GM11168 (cell line): ENCODE measurements around the gene DCBLD1.
"Not testable (repeated sequence)": the region's sequence is repeated elsewhere in the genome, so short reads cannot be mapped to it uniquely, and the experiment has no call there.

Experiments used
- in situ Hi-C: fragments of 300-500 bp; cut with MboI; formaldehyde crosslinking; loops from one replicate; pipeline ENCODE4 v1.12.0; 2022; ENCODE audit warnings: low sequenced_read_pairs; ENCODE audit not compliant: unreplicated experiment

DCBLD1 gene

DNA sequence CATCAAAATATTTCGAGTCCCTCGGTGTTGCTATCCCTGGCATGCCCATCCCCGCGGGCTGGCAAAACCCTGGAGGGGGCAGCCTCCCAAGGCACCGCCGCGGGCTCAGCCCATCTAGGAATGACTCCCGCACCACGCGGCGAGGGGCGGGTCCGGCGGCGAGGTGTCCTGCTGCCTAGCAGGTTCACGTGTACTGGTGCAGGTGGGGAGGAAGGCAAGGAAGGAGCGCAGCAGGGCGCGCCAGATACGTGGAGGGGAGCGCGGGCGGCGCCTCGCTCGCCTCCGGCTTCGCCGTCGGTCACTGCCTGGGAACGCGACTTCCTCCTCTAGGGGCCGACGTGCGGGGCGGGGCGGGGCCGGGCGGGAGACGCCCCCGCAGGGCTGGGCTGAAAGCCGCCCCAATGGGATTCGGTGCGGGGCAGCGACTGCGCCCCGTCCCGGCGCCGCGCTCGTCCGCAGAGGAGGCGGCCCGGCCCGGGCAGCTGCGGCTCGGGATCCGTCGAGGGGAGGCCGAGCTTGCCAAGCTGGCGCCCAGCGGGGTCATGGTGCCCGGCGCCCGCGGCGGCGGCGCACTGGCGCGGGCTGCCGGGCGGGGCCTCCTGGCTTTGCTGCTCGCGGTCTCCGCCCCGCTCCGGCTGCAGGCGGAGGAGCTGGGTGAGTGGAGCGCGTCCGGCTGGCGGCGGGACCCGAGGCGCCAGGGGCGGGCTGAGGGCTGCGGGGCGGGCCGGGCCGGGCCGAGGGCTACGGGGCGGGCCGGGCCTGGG is at the start of gene DCBLD1:
DCBLD1 (plus strand) TSS at position 435 of the 764 bp plus-strand sequence; CDS start at position 543, 108 bp downstream.
- in situ Hi-C loops: no loop called here

DNA sequence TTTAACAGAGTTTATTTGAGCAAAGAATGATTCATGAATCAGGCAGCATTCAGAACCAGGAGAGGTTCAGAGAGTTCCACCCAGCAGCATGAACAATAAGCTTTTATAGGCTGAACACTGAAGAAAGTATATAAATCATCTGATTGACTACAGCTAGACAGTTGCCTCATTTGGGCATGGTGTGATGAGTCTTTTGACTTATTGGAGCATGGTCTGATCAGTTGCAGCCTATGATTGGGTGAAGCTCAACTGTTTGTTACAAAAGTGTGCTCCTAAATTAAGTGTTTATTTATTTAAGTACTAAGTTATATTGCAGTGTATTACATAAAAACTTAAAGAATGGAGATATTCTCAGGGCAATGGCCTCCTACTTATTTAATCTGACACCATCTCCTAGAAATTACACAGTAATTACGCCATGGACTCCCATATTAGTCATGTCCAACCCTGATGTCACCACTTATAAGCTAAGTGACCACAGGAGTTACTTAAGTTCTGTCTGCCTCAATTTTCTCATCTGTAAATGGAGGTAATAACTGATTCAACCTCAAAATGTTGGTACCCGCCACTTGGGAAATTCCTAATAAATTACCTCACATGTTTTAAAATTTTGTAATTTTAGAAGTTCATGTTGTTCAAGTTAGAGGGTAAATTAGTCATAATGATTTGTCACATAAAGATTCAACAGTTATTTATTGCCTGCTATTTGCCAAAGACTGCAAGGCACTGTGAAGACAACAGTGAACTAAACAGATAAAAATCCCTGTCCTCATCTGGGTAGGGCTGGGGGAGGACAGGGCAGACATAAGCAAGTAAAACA is 41.6 kb upstream of the DCBLD1 start:
- in situ Hi-C loops: no loop called here

DNA sequence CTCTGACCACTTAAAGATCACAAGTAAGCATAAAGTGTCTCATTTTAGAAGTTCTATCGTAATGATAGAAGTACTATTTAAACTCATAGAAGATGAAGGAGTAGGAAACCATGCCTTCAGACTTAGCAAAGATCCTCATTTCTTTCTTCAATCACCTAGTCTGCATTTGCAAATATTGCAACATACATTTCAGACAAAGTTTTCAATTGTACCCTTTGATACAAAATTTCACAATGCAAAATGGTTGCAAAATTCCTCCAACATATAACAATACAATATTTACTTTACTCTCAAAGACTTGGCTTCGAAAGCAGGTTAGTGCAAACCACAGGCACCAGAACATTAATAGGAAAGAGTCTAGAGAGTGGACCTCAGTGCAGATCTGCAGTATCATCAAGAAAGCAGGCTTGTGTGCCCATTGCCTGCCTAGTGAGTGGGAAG is 40.6 kb upstream of the DCBLD1 start:
- in situ Hi-C loops: no loop called here

DNA sequence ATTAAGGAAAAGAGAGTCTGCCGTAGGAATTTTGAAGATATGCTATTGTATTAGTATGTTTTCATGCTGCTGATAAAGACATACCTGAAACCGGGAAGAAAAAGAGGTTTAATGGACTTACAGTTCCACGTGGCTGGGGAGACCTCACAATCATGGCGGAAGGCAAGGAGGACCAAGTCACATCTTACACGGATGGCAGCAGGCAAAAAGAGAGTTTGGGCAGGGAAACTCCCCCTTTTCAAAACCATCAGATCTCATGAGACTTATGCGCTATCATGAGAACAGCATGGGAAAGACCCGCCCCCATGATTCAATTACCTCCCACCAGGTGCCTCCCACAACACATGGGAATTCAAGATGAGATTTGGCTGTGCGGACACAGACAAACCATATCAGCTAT is 40.2 kb upstream of the DCBLD1 start:
- in situ Hi-C loops: not testable (repeated sequence)

DNA sequence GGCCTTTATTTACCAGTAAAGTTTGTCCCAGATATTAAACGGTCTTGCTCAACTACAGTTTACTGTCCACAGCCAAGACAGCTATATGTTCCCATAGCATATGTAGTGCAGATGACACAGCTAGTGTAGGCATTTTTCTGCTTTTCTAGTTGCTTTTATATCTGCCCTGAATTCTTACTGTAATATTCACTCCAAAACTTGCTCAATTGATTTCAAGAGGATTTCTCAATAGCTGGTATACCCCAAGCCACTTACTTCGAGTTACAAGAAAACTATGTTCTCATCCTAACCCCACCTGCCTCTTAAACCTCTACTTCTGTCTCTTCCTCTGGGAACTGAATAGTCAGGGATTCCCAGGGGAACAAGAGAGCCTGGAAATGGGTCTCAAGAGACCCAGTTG is 37.9 kb upstream of the DCBLD1 start:
- in situ Hi-C loops: no loop called here

DNA sequence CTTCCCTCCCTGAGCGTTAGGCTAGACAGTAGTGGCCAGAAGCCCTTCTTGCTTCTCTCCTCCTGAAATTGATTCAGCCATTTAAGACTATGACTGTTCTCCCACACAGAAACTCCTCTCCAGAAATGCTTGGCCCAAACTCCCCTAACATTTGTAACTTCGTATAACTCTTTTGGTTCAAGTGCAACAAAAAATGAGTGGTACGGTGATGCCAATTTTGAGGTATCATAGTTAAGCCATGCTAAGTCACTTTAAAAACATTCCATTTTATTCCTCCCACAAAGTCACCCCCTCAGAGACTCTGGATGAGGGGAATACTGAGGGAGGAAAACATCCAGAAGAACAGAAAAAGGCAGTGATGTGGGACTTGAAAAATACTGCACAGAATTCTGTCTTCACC is 35.6 kb upstream of the DCBLD1 start:
- in situ Hi-C loops: loop anchor here (5.0 kb wide), 1 partner anchor 110 kb away; no protein-coding TSS in a partner anchor

DNA sequence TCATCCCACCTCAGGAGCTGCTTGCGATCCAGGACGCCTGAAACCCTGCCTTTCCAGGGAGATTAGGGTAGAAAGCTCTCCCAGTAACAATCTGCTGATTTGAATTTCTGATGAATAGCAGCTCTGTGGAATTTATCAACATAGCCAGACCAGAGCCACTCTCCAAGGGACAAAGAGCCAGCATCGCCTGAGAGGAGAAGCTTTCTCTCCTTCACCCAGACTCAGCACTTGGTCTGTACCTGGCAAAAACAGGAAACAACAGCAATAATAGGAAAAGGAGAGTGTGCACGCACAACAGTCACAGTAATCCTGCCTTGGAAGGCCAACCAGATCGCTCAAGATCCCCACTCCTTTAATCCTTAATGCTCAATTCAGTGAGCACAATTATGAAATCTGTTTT is 34.5 kb upstream of the DCBLD1 start:
- in situ Hi-C loops: loop anchor here (5.0 kb wide), 1 partner anchor 109 kb away; no protein-coding TSS in a partner anchor

DNA sequence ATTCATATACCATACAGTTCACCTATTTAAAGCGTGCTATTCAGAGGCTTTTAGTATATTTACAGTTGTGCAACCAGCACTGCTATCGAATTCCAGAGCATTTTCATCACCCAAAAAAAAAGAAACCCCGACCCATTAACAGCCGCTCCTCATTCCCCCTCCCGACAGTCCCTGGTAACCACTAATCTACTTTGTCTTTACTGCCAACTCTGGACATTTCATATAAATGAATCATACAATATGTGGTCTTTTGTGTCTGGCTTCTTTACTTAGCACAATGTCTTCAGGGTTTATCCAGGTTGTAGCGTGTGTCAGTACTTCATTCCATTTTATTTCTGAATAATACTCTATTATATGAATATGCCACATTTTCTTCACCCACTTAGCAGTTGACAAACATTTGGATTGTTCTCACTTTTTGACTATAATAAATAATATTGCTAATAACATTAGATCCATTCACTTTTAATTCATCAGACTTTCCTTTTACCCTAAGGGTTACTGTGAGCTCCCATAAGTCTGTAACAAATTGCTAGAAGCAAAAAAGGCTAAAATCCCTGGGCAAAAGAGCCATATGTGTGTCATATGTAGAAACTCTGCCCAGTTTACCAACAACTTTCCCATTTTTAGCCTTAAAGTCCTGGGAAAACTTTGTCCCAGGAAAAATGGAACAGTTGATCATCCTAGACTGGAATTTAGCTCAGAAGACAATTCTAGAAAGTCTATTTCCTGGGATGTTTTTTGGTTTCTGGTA is 33.6 kb upstream of the DCBLD1 start:
- in situ Hi-C loops: loop anchor here (5.0 kb wide), 1 partner anchor 108 kb away; no protein-coding TSS in a partner anchor

DNA sequence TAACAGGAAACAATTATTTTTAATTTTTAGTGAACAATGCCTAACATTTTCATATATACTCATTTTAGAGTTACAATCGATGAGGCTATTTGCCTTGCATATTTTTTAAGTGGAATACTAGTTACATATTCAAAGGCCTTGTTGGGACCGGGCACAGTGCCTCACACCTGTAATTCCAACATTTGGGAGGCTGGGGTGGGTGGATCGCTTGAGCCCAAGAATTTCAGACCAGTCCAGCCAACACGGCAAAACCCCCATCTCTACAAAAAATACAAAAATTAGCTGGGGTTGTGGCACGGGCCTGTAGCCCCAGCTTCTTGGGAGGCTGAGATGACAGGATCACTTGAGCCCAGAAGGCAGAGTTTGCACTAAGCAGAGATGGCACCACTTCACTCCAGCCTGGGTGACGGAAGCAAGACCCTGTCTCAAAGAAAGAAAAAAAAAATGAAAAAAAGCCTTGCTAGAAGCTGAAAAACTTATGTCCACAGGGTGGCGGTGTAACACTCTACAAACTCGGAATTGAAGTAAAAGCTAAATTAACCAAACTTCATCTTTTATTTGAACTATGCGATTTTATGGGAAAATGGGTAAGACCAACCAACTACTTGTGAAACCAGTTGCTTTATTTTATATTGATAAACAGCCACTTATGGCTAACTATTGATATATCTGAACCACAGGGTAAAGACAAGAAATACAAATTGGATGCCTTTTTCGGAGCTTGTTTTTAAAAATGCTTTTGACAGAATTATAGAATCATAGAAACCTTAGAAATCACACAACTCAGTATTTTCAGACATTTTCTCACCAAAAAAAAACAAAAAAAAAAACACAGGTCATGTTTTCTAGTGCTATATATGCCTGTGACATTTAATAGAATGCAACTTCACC is 32.7 kb upstream of the DCBLD1 start:
- in situ Hi-C loops: loop anchor here (5.0 kb wide), 1 partner anchor 108 kb away; no protein-coding TSS in a partner anchor

DNA sequence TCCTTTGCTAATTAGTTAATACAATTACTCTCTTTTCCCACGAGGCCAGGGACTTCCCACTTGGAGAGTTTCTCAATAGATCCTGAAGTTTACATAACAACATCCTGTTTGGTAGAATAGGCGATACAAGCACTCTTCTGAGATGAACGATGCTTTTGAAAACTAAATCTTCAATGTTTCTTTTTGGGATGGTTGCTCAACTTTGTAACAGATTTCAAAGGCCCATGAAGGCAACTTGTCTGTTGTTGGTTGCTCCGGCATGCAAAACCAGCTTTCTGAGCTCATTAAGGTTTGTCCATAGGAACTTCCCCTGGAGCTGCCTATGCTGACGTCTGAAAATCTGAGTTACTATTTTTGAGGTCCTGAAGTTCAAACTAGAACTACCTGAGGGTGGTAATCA is 30.8 kb upstream of the DCBLD1 start:
- in situ Hi-C loops: no loop called here

DNA sequence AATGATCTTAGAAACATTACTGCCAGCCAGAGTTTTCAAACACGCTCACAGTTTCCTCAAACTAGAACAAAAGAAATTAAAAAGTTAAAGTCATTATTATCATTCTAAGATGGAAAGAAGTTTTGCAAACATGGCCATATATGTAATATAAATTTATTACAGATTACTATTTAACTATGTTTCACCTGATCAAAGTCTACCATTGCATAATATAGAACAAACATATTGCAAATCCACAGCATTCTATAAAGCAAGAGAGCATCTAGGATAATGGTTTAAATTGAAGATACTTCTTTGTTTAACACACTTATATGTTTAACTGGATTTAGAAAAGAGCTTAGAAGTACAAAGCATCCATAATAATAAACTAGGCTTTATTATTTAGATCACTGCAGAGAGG is 26.2 kb upstream of the DCBLD1 start:
- in situ Hi-C loops: no loop called here

DNA sequence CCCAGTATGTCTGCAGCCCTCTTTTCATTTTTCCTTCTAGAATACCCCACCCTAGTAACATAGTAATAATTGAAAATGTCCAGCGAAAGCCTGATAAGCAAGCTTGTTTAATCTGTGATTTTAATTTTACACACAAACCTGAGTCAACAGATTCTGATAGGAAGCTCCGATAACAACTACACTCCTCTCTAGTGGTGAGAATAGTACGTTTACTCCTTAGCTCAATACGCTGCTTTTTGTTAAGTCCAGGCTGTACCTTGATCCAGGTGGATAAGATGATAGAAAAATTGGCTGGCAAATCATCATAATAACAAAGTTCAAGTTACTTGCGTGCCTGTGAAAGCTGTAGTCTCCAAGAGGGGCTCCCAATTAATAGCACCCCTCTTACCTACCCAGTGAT is 25.5 kb upstream of the DCBLD1 start:
- in situ Hi-C loops: no loop called here

DNA sequence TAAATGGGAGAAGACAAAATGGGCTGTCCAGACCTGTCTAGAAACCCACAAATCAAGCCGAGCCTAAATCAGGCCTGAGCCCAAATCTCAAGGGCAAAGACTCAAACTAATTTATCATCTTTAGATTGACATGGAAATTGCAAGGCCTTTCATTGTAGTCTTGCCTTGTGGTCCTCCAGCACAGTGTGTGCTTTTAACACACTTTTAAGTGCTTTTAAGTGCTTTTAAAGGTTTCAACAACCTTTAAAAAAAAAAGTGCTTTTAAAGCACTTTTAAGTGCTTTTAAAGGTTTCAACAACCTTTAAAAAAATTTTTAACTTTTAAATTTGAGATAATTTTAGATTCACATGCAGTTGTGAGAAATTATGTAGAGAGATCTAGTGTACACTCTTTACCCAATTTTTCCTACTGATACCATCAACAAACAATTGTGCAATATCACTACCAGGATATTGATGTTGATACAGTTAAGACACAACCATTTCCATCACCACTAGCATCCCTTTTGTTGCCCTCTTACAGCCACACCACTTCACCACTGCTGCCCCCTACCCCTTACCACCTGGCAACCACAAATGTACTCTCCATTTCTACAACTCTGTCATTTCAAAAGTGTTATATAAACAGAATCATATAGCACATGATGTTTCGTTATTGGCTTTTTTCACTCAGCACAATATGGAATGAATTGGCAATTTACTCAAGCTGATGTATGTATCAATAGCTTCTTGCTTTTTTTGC is 23.1 kb upstream of the DCBLD1 start:
- in situ Hi-C loops: no loop called here

DNA sequence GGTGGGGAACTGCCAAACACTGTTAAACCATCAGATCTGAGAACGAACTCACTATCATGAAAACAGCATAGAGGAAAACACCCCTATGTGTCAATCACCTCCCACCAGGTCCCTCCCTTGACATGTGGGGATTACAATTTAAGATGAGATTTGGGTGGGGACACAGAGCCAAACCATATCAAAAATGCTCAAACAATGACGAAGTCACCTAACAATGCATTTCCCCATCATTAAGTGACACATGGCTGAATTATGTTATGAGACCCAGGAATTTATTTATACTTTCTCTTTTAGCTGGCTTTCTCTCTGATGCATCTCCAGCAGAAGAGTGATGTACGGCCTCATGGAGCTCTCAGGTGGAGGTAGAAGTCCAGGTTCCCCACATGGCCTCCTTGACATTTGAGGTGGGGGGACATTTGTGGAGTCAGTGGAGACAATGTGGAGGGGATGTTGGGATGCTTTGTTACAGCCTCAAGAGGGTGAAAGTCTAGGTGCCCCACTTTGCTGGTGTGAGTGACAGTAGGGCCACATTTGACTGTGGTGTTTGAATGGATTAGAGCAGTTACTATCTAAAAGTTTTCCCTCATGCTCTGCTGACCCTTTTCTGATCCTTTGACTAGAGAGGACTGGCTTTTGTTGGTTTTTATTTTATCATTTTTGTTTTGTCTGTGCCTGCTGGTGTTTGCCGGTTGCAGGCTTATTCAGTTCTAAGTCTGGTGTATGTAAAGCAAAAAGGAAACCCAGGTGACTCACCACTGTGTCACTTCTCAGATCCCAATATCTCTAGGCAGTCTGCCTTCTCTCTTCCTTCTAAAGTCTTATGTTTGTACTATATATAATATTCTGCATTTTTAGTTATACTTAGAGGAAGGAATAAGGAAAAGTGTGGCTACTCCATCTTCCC is 18.5 kb upstream of the DCBLD1 start:
- in situ Hi-C loops: loop anchor here (5.0 kb wide), 1 partner anchor 138 kb away; the partner anchor contains the start of gene GOPC

DNA sequence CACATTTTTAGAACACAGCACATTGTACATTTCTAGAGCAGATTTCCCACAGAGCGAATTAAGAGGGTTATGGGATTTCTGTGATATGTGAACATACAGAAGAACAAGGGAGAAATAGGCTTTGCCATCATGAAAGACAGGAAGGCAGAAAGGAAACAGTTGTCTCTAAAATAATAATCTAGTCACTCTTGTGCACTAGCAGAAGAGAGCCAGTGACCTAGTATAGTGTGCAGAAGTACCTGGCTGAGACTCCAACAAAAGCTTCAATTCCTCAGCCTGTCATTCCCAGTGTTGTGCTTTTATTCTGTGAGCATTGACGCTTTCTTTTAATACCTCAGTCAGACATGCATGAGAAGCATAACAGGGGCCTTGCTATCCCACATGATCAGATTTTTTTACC is 17.8 kb upstream of the DCBLD1 start:
- in situ Hi-C loops: loop anchor here (5.0 kb wide), 1 partner anchor 138 kb away; the partner anchor contains the start of gene GOPC

DNA sequence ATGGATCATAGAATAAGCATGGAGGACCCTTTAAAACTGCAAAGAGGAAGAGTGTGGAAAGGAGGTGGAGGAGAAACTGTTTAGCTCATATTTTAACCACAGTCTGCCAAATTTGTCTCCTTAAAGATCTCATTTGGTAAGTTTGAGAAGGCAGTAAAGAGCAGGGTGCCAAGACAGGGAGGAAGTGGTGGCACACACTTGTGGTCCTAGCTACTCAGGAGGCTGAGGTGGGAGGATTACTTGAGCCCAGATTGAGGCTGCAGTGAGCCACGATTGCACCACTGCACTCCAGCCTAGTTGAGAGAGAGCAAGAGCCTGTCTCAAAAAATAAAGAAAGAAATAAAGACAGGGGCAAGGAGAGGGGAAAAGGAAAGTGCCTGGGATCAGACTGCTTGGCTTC is 16.8 kb upstream of the DCBLD1 start:
- in situ Hi-C loops: no loop called here

DNA sequence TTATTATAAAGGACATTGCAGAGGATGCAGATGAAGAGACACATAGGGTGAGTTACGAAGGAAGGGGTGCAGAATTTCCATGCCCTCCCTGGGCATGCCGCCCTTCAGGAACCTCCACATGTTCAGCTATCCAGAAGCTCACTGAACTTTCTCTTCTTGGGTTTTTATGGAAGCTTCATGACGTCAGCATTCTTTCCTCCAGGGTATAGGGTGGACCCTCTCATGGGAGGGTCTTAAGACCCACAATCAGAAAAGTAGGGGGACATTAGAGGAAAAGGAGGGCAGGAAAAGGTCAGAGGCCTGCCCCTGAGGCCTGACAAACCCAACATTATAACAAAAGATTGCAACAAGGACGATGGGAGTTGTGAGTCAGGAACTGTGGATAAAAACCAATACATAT is 14.6 kb upstream of the DCBLD1 start:
- in situ Hi-C loops: no loop called here

DNA sequence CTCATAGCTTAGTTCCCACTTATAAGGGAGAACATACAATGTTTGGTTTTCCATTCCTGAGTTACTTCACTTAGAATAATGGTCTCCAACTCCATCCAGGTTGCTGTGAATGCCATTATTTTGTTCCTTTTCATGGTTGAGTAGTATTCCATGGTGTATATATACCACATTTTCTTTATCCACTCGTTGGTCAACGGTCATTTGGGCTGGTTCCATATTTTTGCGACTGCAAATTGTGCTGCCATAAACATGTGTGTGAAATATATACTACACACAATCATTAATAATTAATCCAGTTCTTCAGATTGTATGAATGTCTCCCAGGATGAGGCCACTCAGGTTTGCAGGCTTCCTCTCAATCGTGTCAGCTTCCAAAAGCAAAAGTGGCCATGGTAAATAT is 13.9 kb upstream of the DCBLD1 start:
- in situ Hi-C loops: not testable (repeated sequence)
